K562 (cell line): Measurements from ENCODE around the gene ALAS2. TPM values are rescaled to one million over a fixed set of nuclear protein-coding genes. Genes with fewer than 3 reads are reported as not detected.

Experiments
- ARID1B ChIP-seq: fragments of 450-650 bp; IDR thresholded peaks from 2 replicates; pipeline ENCODE4 v1.6.1; 2016; ENCODE audit warnings: antibody characterized with exemption, mild to moderate bottlenecking, inconsistent platforms
- MYBL2 ChIP-seq, 2 experiments: fragments of 450-650 bp in 1 of 2; sonication (generic) in 1 of 2; formaldehyde crosslinking in 1 of 2; IDR thresholded peaks; 2 replicates each; pipeline versions ENCODE4 v1.6.1 to v1.8.1; 2017 to 2022; ENCODE audit warnings: borderline replicate concordance in 1 of 2, inconsistent platforms in 1 of 2, low read depth in 1 of 2, mild to moderate bottlenecking in 1 of 2, missing genetic modification reagents in 1 of 2, moderate library complexity in 1 of 2
- PRDM10 ChIP-seq: fragments of 450-650 bp; IDR thresholded peaks from 2 replicates; pipeline ENCODE4 v1.6.1; 2018; ENCODE audit not compliant: partially characterized antibody
- SMAD1 ChIP-seq: fragments of 150-350 bp; IDR thresholded peaks from 2 replicates; pipeline ENCODE4 v1.6.1; 2014; ENCODE audit warnings: low read length, low read depth; ENCODE audit not compliant: partially characterized antibody
- SMARCA5 ChIP-seq: fragments of 450-650 bp; IDR thresholded peaks from 2 replicates; pipeline ENCODE4 v1.6.1; 2016
- TAF9B ChIP-seq: fragments of 450-650 bp; IDR thresholded peaks from 2 replicates; pipeline ENCODE4 v1.6.1; 2018; ENCODE audit warnings: mild to moderate bottlenecking; ENCODE audit not compliant: partially characterized antibody
- TARDBP ChIP-seq: fragments of 450-650 bp; IDR thresholded peaks from 2 replicates; pipeline ENCODE4 v1.6.1; 2016
- TRIM28 ChIP-seq: fragments of 450-650 bp; IDR thresholded peaks from 2 replicates; pipeline ENCODE4 v1.6.1; 2017
- ZFP36 ChIP-seq: fragments of 150-350 bp; IDR thresholded peaks from 2 replicates; pipeline ENCODE4 v1.6.1; 2018; ENCODE audit warnings: low read length, low read depth; ENCODE audit not compliant: partially characterized antibody
- ZMIZ1 ChIP-seq, 2 experiments: fragments of 150-350 bp in 1 of 2; IDR thresholded peaks; 2 replicates each; pipeline ENCODE4 v1.6.1; 2012 to 2016; ENCODE audit warnings: low read depth in 2 of 2, low read length in 2 of 2, mild to moderate bottlenecking in 1 of 2, moderate library complexity in 1 of 2
- ZNF133 ChIP-seq: fragments of 250-450 bp; sonication (Bioruptor Pico); IDR thresholded peaks from 2 replicates; pipeline ENCODE4 v1.4.0; 2020; ENCODE audit warnings: mild to moderate bottlenecking
- ZNF384 ChIP-seq: IDR thresholded peaks from 2 replicates; pipeline ENCODE4 v1.6.1; 2012; ENCODE audit warnings: low read depth, low read length, improper control_type of control experiment
- ZNF780A ChIP-seq: fragments of 250-450 bp; sonication (Bioruptor Pico); IDR thresholded peaks from 2 replicates; pipeline ENCODE4 v1.5.0; 2021; ENCODE audit warnings: mild to moderate bottlenecking
- ZSCAN29 ChIP-seq: fragments of 450-650 bp; IDR thresholded peaks from 2 replicates; pipeline ENCODE4 v1.6.1; 2017
- polyA plus RNA-seq, 8 experiments: library from polyadenylated mRNA; depleted of rRNA in 4 of 8; stranded (reverse) in 5 of 8; unstranded in 3 of 8; fragments of >200 nt; fragmentation: Nextera tagmentation in 2 of 8; fragmentation: Illumina TruSeq in 1 of 8; extraction: Ambion mirVana in 2 of 8; extraction: Trizol in 1 of 8; gene quantifications; 2 replicates each; pipeline versions ENCODE4 v1.2.1 to v1.2.3, GENCODE V29; 2011 to 2014; ENCODE audit warnings: inconsistent platforms in 1 of 8, missing spikeins in 1 of 8
- total RNA-seq, 7 experiments: library from RNA; depleted of rRNA in 6 of 7; stranded (reverse); fragments of >200 nt in 6 of 7; fragmentation: Illumina TruSeq in 2 of 7; extraction: Trizol in 2 of 7; gene quantifications; 2 replicates each; pipeline versions ENCODE4 v1.2.1 to v1.2.3, GENCODE V29; 2011 to 2021; ENCODE audit warnings: low replicate concordance in 1 of 7
- TF ChIP-seq, protein P1 (sequence below): fragments of 450-650 bp; IDR thresholded peaks from 2 replicates; pipeline ENCODE4 v1.6.1; 2014; ENCODE audit warnings: low read depth, mild to moderate bottlenecking, moderate library complexity, borderline replicate concordance
- TF ChIP-seq, protein P2 (sequence below): fragments of 250-450 bp; sonication (Bioruptor Pico); IDR thresholded peaks from 2 replicates; pipeline ENCODE4 v1.5.0; 2021; ENCODE audit warnings: mild to moderate bottlenecking, borderline replicate concordance

ALAS2 gene
- total and polyA plus RNA-seq, 9 of the 15 experiments (the other 6 are each of a cell fraction or from before 2014, with no cell fraction given): 14.6 to 101 (median 33.4) TPM

DNA sequence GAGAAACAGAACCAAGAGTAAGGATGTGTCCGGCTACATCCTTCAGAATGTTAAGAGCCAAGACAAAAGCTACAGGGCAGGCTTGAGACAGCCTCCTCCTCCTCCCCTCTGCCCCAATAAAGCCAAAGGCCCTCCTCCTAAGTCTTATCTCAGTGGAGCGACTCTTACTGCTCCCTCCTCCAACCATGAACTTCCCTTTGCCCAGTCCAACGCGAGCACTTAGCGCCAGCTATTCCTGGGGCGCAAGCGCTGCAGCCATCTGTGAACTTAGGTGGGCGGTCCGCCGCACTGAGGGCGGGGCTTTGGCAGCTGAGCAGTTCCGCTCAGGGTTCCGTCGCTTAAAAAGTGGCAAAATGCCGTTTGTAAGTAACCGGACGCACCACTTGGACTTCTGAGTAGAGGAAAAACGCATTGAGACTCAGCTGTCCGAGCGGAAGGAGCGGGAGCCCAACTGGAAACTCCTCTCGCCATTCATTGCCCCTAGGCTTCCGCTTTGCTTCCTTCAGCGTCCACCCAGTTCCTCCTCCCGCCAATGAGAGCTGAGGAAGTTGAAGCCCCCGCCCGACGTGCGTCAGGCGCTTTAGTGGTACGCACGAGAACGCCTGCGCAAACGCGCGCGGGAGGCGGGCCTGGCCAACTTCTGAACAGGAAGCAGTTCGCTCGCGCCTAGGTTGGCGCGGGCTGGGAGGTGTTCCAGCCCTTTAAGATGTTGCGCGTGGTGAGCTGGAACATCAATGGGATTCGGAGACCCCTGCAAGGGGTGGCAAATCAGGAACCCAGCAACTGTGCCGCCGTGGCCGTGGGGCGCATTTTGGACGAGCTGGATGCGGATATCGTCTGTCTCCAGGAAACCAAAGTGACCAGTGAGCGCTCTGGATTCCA is 30.8 kb downstream of the ALAS2 start, which contains the start of gene APEX2 (continued):
- TF ChIP-seq ZMIZ1 (IDR thresholded peaks at IDR 0.05; ENCODE audit: low read depth in 2 of 2, low read length in 2 of 2): no peak
- no peak for TF ChIP-seq ZSCAN29
- TF ChIP-seq PRDM10: peak; percentile 71
- TF ChIP-seq, protein P1, sequence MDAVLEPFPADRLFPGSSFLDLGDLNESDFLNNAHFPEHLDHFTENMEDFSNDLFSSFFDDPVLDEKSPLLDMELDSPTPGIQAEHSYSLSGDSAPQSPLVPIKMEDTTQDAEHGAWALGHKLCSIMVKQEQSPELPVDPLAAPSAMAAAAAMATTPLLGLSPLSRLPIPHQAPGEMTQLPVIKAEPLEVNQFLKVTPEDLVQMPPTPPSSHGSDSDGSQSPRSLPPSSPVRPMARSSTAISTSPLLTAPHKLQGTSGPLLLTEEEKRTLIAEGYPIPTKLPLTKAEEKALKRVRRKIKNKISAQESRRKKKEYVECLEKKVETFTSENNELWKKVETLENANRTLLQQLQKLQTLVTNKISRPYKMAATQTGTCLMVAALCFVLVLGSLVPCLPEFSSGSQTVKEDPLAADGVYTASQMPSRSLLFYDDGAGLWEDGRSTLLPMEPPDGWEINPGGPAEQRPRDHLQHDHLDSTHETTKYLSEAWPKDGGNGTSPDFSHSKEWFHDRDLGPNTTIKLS: 0 out of 2 replicates have a peak, but pooled peaks have one; percentile 11
- no peak for TF ChIP-seq ZFP36
- no peak for TF ChIP-seq ARID1B
- TF ChIP-seq SMARCA5: no peak
- no peak for TF ChIP-seq TARDBP
- TF ChIP-seq ZNF133 (CRISPR knock-in tag): no peak
- TF ChIP-seq ZNF384: no peak
- no peak for TF ChIP-seq MYBL2 (IDR thresholded peaks at IDR 0.05; ENCODE audit: low read depth)
- no peak for TF ChIP-seq MYBL2 (CRISPR knock-in tag; IDR thresholded peaks at IDR 0.05; ENCODE audit: borderline replicate concordance)
- TF ChIP-seq SMAD1: no peak
- TF ChIP-seq, protein P2, sequence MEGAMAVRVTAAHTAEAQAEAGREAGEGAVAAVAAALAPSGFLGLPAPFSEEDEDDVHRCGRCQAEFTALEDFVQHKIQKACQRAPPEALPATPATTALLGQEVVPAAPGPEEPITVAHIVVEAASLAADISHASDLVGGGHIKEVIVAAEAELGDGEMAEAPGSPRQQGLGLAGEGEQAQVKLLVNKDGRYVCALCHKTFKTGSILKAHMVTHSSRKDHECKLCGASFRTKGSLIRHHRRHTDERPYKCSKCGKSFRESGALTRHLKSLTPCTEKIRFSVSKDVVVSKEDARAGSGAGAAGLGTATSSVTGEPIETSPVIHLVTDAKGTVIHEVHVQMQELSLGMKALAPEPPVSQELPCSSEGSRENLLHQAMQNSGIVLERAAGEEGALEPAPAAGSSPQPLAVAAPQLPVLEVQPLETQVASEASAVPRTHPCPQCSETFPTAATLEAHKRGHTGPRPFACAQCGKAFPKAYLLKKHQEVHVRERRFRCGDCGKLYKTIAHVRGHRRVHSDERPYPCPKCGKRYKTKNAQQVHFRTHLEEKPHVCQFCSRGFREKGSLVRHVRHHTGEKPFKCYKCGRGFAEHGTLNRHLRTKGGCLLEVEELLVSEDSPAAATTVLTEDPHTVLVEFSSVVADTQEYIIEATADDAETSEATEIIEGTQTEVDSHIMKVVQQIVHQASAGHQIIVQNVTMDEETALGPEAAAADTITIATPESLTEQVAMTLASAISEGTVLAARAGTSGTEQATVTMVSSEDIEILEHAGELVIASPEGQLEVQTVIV (CRISPR knock-in tag): no peak
- no peak for TF ChIP-seq ZNF780A (CRISPR knock-in tag)
- TF ChIP-seq TRIM28: no peak
- TF ChIP-seq TAF9B: no peak
